NCI-H2081 treated with DMSO at 0.1 percent for 48 hours (cell line): ENCODE results near the gene IL32.

Experiments
- DNase-seq: peaks from one replicate; lab custom pipeline; 2025; lab: John Stamatoyannopoulos, UW

The IL32 gene

DNA sequence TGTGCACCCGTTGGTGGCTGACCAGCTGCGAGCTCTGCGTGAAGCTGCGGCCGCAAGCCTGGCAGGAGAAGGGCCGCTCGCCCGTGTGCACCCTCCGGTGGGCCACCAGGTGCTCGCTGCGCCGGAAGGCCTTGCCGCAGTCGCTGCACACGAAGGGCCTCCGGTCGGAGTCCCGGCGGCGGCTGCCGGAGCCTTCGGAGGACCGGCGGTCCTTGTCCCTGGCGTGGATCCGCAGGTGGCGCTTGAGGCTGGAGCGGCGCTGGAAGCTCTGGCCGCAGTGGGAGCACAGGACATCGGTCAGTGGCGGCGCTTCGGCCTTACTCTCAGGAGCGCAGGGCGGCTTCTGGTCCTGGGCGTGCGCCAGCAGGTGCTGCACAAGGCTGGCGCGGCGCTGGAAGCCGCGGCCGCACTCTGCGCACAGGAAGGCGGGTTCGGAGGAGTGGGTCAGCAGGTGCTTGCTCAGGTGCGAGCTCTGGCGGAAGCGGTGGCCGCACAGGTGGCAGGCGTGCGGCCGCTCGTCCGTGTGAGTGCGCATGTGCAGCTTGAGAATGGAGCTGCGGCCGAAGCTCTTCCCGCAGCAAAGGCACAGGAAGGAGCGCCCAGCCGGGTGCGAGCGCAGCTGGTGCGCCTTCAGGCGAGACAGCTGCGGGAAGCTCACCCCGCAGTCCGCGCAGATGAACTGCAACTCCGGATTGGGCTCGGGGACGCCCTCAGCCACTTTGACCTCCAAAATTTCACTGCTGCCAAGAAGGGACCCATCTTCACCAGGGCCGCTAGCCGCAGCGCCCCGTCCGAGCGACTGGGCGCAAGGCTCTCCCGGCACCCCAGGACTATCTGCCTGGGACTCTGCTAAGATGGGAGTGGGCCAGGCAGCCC, 24.5 kb downstream of the IL32 start:
- DNase-seq: no peak

- DNase-seq: no peak
These were observed 26.1 kb downstream of the IL32 start for GRCh38 chr16:3091551-3091950.

GRCh38 chr16:3092501-3092941, 27.1 kb downstream of the IL32 start:
- no peak for DNase-seq

DNA sequence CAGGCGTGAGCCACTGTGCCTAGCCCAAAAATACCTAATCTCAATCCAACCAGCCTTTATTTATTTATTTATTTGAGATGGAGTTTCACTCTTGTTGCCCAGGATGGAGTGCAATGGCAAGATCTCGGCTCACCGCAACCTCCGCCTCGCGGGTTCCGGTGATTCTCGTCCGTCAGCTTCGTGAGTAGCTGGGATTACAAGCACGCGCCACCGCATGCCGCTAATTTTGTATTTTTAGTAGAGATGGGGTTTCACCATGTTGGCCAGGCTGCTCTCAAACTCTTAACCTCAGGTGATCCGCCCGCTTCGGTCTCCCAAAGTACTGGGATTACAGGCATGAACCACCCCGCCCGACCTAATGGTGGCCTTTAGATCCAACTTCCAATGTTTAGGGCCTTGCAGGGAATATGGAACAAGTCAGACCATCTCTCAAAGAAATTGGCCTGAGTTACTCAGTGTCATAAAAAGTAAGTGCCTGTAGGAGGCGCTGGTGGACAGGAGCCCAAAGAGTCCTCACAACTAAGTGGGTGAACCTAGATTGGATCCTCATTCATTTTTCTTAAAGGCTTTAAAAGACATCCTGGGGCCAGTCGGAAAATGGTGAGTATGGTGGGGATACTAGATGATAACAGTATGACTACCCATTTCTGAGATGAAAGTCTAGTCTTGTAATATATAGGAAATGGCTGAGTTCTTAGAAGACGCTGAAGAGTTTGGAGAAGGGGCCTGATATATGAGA, 29.0 kb downstream of the IL32 start:
- DNase-seq: no peak

GRCh38 chr16:3095869-3096268, 30.4 kb downstream of the IL32 start:
- no peak for DNase-seq

GRCh38 chr16:3096362-3096761, 30.9 kb downstream of the IL32 start:
- no peak for DNase-seq

DNA sequence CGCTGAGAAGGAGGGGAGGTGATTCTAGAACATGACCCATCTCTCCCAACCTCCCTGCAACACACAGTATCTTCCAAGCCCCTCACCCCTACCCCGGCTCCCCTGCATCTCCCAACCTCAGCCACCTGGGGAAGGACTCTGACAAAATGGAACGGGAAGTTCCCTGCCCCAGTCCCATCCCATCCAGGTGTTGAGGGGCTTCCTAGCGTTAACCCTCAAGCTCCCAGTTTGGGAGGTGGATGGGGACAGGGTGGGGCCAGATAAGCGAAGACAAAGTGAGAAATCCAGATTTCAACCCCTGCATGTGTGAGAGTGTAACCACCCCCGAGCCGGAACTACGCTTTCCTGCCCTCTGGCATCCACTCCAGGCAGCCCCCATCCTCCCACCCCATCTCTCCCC, 31.8 kb downstream of the IL32 start:
- DNase-seq: no peak

DNA sequence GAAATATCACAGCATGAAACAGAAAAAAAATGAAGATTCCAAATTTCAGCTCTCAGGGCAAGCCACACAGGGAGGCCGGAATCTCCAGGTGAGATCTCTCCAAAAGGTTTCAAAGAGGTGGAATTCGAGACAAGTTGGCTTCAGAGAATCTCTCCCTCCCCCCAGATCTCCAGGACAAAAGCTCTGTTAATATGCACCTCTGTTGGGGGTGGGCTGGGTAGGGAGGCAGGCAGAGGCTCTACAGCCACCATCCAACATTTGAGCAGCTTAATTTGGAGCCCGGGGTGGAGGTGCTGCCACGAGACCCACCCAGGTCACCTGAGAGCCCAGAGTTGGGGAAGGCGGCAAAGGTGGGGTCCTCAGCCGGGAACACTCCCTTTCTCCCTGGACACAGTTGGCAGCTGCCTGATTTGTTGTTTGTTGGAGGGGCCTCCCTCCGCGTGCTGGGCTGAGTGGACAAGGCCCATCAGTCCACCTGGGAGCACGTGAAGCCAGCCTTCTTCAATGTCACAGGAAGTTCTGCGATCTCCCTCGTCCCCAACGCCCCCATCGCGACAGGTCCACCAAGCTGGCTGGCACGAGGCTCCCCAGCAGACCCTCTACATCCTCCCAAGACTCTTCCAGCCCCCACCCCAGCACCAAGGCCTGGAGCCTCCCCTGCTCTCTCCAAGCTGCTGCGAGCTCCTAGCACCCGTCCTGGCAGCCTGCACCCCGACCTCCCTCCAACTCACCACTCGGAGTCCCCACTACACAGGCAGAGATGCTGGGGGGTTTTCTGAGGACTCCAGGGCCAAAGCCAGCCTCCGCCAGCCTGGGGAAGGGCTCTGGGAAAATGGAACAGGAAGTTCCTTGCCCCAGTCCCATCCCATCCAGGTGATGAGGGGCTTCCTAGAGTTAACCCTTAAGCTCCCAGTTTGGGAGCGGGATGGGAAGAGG, 33.3 kb downstream of the IL32 start, which contains the start of gene ZSCAN10:
Gene ZSCAN10 (minus strand): TSS at position 836 of the 936 bp plus-strand sequence. CDS start 6,357 bp downstream, outside the sequence.
- no peak for DNase-seq

GRCh38 chr16:3099395-3099731, 33.9 kb downstream of the IL32 start:
- DNase-seq: no peak

DNA sequence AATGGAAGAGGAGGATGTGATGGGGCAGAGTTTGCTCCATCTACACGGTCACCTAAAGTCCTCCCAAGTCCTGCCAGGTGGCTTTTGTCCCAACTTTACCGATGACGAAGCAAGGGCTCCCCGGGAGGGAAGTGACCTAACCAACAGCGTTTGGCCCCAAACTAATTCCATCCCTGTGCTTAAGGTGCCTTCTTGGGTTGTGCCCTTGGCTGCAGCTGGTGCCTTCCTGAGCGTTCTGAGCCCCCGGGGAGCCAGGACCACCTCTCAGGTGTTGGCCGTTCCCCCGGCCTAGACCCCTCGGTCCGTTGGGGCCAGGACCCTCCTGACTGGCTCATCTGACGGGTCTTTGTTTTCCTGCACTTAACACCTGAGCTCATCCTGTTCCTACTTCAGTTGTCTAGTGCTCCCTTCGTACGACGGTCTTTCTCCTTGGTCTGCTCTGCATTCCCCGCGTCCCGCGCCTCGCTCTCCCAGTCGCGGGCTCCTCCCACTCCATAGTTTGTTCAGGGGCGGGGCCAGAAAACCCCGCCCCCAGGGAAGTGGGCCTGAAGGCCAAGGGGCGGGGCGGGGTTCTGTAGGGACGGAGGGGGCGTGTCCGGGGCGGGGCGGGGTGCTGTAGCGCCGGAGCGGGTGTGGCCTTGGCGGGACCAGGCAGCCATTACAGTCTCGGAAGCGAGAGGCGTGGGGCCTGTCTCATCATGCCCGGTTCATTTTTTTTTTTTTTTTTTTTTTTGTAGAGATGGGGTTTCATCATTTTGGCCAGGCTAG, 34.5 kb downstream of the IL32 start:
- DNase-seq: no peak

DNA sequence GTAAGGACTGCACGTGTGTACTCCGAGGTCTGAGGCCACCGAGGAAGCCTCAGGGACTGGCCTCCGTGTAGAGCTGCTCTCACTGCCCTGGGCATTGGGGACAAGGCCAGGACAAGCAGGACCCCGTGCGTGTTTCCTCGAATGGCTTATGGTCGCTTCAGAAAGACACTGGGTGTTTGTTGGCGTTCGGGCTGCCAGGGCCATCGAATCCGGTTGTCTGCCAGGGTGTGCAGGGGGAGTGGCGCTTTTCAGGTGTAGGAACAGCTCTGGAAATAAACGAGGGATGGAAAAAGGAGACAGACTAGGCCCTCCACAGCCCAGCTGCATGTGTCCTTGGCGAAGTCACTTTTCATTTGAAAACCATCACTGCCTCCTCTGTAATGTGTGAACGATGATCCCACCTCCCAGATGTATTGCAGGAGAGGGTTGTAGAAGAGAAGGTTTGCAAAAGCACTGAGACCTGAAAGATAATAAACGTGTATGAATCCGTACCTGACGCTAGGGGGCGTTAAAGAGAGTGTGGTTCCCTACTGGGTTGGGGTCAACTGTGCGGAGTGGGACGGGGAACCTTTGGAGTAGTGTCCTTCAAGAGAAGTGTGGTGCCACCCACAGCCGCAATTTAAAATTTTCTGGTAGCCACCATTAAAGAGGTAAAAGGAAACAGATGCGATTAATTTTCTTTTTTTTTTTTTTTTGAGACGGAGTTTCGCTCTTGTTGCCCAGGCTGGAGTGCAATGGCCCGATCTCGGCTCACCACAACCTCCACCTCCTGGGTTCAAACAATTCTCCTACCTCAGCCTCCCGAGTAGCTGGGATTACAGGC, 35.8 kb downstream of the IL32 start:
- no peak for DNase-seq

DNA sequence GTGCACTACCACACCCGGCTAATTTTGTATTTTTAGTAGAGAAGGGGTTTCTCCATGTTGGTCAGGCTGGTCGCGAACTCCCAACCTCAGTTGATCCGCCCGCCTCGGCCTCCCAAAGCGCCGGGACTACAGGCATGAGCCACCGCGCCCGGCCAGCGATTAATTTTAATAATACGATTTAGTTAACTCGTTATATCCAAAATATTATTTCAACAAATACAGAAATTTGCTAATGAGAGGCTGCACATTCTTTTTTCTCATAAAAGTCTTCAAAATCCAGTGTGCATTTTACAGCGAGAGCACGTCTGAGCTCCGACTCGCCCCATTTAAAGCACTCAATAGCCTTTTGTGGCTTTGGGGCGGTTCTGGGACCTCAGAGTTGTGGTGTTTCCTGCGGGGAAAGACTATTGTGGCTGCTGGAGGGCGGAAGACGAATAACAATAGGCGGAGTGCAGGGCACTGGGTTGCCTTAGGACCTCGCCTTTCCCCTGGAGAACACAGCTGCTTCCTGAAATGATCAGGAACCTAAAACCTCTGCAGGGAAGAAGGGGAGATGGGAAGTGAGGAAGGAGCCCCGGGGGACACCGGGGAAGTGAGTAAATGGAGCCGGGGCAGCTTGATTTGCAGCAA, 36.5 kb downstream of the IL32 start:
- DNase-seq: no peak

DNA sequence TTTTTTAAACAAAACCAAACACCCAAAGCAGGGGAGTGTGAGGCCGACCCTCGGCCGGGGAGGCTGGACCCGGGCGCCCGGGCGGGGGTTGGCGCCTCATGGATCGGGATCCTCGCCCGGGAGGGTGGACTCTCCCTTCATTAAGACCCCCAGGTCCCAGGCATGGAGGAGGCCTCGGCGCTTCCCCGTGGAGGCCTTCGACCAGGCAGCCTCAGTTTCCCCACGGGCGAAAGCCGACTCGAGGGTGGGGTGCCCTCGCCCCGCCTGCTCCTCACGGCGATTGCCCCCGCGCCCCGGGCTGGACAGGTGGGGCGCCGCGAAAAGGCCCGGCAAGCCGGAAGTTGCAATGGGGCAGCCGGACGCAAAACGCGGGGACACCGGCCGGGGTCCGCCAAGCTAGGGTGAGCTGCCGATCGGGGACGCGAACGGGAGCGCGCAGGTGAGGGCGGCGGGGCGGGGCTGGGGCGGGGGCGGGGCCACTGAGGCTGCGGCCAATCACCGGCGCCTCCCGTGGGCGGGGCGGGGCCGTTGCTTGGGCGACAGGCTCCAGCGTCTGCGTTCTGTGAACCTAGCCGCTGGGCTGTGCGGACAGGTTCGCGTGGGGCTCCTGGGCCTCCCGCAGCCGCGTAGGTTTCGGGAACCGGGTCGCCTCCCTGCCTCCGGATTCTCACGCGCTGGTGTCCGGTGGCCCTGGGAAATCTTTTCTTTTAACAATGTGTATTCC, 40.9 kb downstream of the IL32 start:
- peak; percentile 41 for DNase-seq

GRCh38 chr16:3112058-3112880, 46.8 kb downstream of the IL32 start, which contains the start of gene ZNF205:
ZNF205 (plus strand) TSS chr16:3112586; CDS start chr16:3113431, 845 bp downstream.
- DNase-seq: no peak

DNA sequence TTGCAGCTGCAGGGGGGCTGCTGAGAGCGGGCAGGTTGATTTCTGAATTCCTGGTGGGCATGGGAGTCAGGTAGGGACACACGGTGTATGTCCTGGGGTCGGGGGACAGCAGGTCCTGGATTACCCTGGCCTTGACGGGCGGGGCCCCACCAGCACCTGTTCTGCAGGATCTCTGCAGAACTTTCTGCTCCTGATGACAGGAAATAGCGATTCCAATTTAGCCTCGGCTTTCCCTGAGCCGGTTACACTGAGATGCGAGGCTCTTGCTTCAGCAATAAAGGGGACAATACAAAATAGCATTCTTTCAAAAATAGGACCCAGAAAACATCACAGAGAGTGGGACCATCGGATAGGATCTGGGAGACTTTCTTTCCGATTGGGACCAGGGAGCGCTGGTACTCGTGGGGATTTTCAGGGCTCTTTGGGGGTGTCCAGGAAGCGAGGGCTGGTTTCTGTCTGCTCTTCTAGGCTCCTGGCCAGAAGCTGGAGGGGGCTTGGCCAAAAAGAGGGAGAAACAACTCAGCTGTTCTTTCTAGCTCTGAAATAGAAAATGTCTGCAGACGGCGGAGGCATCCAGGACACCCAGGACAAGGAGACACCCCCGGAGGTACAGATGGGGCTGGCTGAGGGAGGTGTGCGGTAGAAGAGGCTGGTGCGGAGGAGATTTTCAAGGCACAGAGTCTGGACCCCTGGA, 47.6 kb downstream of the IL32 start:
- DNase-seq: no peak

- DNase-seq: no peak
These were observed 48.5 kb downstream of the IL32 start for GRCh38 chr16:3113765-3114479.

DNA sequence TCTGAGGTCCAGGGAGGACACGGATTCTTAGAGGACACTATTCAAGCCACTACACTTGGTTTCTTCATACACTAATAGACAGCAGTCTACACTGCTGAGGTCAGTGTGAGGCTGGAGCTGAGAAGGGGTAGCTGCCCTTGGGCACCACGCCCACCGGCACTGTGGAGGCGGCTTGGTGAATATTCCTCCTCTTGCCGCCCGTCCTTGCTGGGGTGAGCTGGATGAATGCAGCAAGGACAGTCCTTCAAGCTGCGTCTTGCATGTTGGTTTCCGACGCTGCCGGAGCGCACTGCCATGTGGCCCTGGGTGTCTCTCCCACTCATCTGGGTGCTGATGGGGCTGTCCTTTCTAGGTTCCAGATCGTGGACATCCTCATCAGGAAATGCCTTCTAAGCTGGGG, 49.6 kb downstream of the IL32 start:
- DNase-seq: no peak
